Measurements from ENCODE around the gene PPM1J. TPM values are rescaled to one million over a fixed set of nuclear protein-coding genes. Genes with fewer than 3 reads are reported as not detected.
A peak's percentile ranks its signal among the peaks of the same experiment; 100 is the strongest.

Gene PPM1J
- total and polyA plus RNA-seq, 2 of the 13 experiments (the other 11 are each of a cell fraction or from before 2014, with no cell fraction given), result 0.07 to 0.22 TPM

GRCh38 chr1:112698366-112699310 is 16.5 kb downstream of the PPM1J start (continued):
- no peak for TF ChIP-seq ZNF232 (CRISPR knock-in tag; IDR thresholded peaks at IDR 0.05; ENCODE audit: borderline replicate concordance)
- no peak for TF ChIP-seq ZNF274 (CRISPR knock-in tag; IDR thresholded peaks at IDR 0.05)
- TF ChIP-seq POGK (CRISPR knock-in tag; conservative IDR thresholded peaks at IDR 0.05), result peak; percentile 49; the same call in 1 of the 2 replicates
- no peak for TF ChIP-seq NRL (CRISPR knock-in tag; IDR thresholded peaks at IDR 0.05; ENCODE audit: borderline replicate concordance)
- no peak for TF ChIP-seq ZNF121 (CRISPR knock-in tag; IDR thresholded peaks at IDR 0.05)
- no peak for TF ChIP-seq ZSCAN5A (CRISPR knock-in tag; IDR thresholded peaks at IDR 0.05; ENCODE audit: borderline replicate concordance)
- 0 out of 2 replicates have a peak, but pooled peaks have one; percentile 35 for TF ChIP-seq ZBTB3 (CRISPR knock-in tag; IDR thresholded peaks at IDR 0.05; ENCODE audit: borderline replicate concordance, low read depth)
- TF ChIP-seq SKI (IDR thresholded peaks at IDR 0.05; ENCODE audit: partially characterized antibody), result peak; percentile 30
- no peak for TF ChIP-seq KDM4B (CRISPR knock-in tag; IDR thresholded peaks at IDR 0.05)
- no peak for TF ChIP-seq IKZF1 (IDR thresholded peaks at IDR 0.05)
- TF ChIP-seq ATF2 (CRISPR knock-in tag; IDR thresholded peaks at IDR 0.05), result no peak; the same call in 1 of the 2 replicates
- TF ChIP-seq DNMT3B (CRISPR knock-in tag; conservative IDR thresholded peaks at IDR 0.05), result no peak
- no peak for TF ChIP-seq BCL3 (CRISPR knock-in tag; IDR thresholded peaks at IDR 0.05)
- no peak for TF ChIP-seq HBP1 (CRISPR knock-in tag; IDR thresholded peaks at IDR 0.05; ENCODE audit: low read depth)
- no peak for TF ChIP-seq ZNF207 (IDR thresholded peaks at IDR 0.05; ENCODE audit: borderline replicate concordance)
- no peak for TF ChIP-seq ZSCAN29 (CRISPR knock-in tag; conservative IDR thresholded peaks at IDR 0.05)
- no peak for TF ChIP-seq ZNF878 (CRISPR knock-in tag; IDR thresholded peaks at IDR 0.05)
- TF ChIP-seq PTBP1 (IDR thresholded peaks at IDR 0.05; ENCODE audit: low read depth, low read length, poor library complexity, severe bottlenecking), result no peak
- no peak for TF ChIP-seq TIGD3 (CRISPR knock-in tag; IDR thresholded peaks at IDR 0.05; ENCODE audit: borderline replicate concordance)
- no peak for TF ChIP-seq ZNF629 (CRISPR knock-in tag; conservative IDR thresholded peaks at IDR 0.05)

Data from HepG2 (cell line).